NCI-H128 (cell line): Measurements from ENCODE around the gene SDC4.

Experiments used
- DNase-seq: peaks from one replicate; lab custom pipeline; 2025; ENCODE audit not compliant: unreplicated experiment; lab: John Stamatoyannopoulos, UW

The SDC4 gene

DNA sequence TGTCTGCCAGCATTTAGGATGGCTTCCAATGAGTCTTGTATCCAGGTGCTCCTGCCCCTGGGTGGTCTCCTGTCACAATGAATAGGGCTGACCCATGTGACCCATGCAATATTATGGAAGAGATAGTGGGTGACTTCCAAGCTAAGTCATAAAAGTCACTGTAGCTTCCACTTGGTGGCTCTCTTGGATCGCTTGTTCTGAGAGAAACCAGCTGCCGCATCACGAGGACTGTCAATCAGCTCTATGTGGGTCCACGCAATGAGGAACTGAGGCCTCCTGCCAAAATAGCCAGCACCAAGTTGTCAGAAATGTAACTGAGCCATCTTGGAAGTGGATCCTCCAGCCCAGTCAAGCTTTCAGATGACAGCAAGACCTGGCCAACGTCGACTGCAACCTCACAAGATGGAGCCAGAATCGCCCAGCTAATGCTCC, 25.3 kb downstream of the SDC4 start:
- DNase-seq: no peak

DNA sequence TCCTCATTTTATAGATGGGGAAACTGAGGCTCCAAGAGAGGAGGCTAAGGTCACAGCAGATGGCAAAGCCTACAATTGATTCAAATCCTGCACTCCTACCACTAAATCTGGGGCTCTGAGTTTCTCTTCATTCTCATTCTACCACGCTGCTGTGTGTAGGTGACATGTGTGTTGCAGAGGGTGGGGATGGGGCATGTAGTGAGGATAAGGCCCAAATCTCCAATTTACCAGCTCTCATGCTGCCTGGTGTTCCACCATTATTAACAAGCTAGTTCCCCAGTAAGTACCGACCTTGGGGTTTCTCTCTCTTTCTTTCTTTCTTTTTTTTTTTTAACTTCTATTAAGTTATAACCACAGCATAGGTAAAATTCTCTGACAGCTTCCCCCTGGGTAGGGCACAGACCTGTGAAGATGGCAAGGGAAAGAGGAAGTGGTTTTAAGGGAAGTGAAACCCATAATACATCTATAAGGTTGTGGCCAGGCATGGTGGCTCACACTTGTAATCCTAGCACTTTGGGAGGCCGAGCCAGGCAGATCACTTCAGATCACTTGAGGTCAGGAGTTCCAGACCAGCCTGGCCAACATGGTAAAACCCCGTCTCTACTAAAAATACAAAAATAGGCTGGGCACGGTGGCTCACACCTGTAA, 27.2 kb downstream of the SDC4 start:
- DNase-seq: no peak

DNA sequence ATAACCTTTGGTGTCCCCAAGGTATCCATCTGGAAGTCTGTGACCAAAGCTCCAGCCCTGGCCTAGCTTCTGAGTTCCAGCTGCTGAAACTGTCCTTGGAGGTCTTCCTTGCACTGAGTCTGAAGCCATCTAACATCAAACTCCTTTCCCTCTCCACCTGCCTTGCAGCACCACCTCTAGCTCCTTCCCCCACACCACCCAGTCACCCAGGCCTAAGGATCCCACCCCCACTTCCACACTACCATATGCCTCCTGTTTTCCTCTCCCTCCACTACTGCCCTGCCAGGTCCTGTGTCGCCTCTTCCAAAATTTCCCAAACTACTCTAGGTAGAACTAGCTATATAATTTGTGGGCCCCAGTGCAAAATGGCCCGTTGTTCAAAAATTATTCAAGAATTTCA, 29.3 kb downstream of the SDC4 start:
- DNase-seq: no peak

DNA sequence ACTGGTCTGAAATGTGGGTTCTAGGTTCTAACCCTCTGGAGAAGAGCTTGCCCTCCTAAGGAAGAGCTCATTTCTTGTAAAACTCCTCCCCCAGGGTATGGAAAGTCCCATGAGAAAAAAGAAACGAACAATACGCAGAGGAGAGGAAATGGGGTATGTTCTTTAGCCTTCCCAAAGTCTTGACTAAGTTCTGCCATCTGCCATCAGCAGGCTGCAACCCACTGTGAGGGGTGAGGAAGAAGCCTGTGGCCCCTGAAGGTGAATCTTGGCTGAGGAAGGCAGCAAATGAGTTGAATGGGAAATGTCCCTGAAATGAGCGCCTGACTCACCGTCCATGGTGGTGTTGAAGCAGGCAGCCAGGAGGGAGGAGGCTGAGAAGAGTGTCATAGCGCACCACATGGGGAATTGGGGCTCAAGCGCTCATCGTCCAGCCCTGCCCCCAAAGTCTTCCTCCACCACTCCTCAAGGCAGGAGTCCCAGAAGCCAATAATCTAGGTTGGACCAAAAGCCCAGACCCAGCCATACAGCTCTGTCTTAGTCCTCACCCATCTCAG, 29.8 kb downstream of the SDC4 start:
- DNase-seq: no peak

DNA sequence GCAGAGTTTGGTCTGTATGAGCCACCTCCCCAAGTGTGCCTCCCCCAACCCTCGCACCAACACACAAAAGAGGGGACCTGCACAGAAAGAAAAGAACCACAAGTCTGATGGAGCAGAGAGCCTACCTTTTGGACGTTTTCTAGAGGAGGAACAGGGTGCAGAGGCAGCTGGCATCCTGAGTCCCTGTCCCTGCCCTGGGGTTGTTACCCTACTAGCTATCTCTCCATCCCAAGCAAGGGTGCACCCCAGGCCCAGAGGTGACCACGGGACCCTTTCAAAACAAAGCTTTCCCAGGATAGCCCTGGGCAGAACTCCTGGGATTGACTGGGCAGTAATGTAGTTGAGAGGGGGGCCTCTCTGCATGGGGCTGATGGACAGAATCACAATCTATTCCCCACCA, 30.4 kb downstream of the SDC4 start:
- DNase-seq: no peak

DNA sequence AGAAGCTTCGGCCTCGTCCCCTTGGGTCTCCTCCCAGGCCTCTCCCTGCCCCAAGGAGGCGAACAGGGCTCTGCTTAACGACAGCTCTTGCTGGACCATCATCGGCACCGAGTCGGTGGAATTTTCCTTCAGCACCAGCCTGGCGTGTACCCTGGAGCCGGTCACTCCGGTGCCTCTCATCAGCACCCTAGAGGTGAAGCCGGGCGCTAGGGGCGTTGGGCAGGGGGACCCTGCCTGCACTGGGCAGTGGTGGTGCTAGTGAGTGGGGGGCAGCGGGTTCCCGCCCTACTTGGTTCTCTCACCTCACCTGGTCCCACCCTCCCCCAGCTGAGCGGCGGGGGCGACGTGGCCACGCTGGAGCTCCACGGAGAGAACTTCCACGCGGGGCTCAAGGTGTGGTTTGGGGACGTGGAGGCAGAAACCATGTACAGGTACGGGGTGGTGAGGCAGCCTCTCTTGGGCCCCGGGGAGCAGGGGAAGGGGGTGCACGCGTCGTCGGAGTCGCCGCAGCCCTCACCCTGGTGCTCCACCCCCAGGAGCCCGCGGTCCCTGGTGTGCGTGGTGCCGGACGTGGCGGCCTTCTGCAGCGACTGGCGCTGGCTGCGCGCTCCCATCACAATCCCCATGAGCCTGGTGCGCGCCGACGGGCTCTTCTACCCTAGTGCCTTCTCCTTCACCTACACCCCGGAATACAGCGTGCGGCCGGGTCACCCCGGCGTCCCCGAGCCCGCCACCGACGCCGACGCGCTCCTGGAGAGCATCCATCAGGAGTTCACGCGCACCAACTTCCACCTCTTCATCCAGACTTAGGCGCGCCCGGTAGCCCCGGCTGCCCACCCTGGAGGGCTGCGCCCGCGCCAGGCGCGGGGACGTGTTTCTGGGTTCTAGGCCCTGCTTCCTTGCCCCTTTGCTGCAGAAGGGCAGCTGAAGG, 31.8 kb downstream of the SDC4 start:
- no peak for DNase-seq

DNA sequence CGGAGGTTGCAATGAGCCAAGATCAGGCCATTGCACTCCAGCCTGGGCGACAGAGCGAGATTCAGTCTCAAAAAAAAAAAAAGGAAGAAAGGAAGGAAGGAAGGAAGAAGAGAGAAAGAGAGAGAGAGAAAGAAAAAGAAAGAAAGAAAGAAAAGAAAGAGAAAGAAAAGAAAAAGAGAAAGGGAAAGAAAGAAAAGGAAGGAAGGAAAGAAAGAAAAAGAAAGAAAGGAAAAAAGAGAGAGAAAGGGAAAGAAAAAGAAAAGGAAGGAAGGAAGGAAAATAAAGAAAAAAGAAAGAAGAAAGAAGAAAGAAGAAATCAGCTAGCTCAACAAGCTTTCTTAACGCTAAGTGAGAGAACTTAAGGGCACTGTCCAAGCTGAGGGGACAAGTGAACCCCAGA, 32.6 kb downstream of the SDC4 start:
- no peak for DNase-seq

DNA sequence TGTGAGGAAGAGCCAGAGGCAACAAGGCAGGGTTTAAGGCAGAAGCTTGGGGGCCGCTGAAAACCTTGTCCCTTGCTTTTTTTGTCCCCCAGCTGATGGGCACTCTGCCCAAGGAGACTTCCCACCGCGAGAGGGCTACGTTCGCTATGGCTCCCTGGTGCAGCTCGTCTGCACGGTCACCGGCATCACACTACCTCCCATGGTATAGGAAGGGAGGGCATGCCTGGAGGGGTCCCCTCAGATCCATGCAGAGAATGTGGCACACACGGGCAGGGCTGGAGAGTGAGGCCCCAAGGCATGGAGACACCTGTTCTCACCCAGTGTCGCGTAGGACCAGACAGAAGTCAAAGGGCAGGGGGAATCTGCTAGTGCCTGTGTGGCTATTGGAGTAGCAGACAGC, 34.3 kb downstream of the SDC4 start:
- no peak for DNase-seq

DNA sequence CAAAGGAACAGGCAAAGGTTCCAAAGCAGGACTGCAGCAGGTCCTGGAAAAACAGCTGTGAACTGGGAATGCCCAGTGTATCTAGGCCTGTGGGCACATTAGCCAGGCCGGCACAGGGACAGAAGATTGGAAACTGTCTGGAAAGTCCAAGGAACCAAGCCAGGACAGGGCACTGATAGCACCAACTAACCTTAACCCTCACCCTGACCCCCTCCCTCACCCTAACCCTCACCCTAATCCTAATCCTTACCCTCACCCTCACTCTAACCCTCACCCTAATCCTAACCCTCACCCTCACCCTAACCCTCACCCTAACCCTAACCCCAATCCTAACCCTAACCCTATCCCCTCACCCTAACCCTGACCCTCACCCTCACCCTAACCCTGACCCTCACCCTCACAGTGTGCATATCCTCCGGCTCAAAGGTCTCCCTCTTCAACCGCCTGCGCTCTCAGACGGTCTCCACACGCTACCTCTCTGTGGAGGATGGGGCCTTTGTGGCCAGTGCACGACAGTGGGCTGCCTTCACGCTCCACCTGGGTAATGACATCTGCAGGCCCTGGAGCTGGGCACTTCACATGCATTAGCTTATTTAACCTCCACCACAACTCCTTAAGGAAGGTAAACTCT, 35.0 kb downstream of the SDC4 start:
- no peak for DNase-seq

DNA sequence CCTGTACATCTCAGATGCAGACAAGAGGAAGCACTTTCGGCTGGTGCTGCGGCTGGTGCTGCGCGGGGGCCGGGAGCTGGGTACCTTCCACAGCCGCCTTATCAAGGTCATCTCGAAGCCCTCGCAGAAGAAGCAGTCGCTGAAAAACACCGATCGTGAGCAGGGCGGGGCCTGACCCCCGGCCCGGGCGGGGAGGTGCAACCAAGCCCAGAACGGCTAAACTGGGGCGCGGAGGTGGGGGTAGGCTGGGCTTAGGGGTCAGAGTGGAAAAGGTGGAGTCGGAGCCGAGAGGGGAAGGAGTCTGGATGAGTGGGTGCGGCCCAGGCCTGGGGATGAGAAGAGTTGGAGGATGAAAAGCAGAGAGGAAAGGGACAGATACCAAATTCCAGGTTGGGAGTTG, 36.0 kb downstream of the SDC4 start:
- no peak for DNase-seq

DNA sequence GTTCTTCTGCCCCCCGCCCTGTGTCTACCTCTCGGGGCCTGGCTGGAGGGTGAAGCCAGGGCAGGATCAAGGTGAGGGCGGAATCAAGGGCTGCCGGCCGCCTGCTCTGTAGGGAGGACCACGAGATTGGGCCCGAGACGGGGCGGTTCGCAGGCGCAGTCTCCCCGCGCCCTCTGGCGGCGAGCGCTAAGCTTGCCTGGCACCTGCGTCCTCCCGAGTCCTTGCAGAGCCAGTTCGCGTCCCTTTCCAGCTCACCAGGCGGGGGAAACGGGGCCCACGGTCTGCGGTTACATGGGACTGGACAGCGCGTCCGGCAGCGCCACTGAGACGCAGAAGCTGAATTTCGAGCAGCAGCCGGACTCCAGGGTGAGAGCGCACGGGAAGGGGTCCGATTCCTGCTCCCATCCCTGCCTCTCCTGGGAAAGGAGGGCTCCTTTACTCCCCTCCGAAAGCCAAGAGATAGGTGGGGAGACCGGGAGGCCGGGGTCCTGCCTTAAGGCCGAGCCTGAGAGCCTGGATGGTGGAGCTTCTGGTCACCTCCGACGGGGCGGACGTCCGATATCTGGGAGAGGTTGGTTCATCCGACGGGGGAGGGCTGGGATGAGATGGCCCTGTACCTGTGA, 36.5 kb downstream of the SDC4 start:
- no peak for DNase-seq

DNA sequence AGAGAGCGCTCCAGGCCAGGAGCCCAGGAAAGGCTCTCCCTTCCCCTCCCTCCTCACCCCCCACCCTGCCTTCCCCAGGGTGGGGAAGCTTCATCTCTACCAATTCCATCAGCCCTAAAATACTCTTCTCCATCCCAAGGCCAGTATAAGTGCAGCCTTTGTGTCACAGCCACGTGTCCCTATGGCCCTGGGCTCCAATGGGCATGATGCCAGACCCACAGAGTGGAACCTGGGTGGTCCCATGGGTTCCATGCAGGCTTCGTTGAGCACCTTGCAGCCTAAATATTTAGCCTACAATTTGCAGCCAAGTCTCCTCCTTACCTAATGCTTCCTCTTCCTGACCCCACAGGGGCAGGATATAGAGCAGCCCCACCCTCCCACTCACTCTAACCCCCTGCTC, 39.1 kb downstream of the SDC4 start:
- no peak for DNase-seq

DNA sequence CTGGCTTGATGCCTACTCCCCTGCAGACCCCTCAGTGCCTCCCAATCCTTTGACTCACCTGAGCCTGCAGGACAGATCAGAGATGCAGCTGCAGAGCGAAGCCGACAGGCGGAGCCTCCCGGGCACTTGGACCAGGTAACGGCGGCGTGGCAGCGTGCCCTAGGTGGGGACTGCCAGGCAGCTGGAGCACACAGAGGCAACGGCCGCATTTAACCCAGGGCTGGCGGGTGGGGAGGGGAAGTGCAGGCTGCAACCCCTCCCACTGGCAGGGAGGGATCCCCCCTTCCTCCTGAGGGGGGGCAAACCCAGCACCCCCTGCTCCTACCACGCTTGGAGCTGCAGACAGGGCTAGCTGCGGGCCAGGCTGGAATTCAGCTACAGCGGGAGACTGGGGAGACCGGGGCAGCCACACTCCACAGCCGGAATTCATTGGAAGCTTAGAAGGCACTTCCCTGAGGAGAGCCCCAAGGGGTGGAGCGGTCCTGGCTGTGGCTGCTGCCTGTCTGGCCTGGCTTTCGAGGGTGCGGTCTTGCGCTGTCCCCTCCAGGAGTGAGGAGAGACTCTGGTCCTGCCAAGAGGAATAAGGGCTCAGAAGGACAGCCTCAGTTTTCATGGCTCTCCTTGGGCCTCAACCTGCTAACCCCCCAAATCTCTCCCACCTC, 40.0 kb downstream of the SDC4 start, which contains the start of gene MATN4:
MATN4 (minus strand) TSS at position 183 of the 662 bp plus-strand sequence. CDS start 2,717 bp downstream, outside the sequence.
- DNase-seq: no peak

DNA sequence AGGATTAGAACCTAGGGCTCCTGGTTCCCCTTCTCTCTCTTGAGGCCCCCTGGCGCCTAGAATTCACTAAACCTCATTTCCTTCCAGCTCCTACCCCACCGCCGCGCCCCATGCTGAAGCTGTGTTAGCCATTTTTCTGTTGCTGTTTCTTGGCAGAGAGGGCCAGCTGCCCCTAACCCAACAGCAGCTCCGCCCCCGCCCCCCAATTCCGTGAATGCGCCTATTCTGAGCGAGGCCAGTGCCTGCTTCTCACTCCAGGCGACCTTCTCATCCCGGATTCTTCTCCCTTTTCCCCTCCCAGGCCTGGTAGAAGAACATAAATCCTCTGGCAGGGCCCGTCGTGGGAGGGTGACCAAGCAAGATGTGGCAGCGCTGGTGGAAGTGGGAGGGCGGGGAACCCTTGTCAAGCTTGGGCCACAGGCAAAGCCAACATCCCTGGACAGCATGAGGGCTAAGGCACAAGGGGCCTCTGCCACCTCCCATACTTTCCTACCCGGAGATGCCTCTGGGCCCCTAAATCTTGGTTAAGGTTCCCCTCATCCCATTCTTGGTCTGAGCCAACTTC, 41.1 kb downstream of the SDC4 start:
- no peak for DNase-seq

DNA sequence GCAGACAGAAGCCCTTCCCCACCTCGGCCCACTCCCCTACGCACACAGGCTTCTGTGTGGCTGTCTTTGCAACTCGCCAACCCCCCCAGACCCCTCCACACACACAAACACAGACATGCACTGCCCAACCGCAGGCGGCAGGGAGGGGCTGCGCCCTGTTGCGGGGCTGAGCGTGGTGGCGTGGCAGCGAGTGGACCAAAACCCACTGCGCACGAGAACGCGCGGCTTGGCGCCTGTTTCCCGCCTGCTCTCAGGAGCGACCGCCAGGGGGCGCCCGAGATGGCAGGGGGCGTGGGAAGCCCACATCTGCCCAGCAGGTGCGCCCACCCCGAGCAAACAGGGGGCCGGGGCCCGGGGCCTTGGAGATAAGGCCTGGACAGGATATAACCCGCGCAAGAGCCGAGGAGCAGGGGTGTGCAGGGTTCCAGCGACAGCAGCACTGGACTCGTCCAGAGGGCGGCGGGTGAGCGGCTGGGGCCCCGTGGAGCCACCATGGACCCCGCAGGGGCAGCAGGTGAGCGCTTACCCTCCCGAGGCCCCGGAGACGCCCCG, 41.7 kb downstream of the SDC4 start, which contains the start of gene RBPJL:
RBPJL (plus strand) TSS at position 410 of the 552 bp plus-strand sequence; CDS start at position 493, 83 bp downstream.
- no peak for DNase-seq

DNA sequence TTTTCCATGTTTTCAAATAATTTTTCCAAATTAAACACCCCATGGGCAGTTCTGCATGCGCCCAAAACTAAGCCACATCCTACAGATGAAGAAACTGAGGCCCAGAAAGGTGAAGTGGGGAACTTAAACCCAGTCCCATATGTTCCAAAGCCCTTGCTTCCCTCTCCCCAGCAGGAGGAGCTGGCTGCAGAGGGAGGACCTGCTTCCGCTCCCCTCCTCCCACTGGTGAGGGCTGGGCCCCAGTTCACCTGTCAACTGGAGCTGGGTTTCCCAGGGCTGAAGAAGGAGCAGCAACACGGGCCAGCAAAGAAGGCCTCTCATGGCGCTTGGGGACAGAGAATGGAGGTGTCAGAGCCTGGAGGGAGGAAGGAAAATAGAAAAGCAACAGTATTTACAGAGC, 43.0 kb downstream of the SDC4 start:
- DNase-seq: no peak

DNA sequence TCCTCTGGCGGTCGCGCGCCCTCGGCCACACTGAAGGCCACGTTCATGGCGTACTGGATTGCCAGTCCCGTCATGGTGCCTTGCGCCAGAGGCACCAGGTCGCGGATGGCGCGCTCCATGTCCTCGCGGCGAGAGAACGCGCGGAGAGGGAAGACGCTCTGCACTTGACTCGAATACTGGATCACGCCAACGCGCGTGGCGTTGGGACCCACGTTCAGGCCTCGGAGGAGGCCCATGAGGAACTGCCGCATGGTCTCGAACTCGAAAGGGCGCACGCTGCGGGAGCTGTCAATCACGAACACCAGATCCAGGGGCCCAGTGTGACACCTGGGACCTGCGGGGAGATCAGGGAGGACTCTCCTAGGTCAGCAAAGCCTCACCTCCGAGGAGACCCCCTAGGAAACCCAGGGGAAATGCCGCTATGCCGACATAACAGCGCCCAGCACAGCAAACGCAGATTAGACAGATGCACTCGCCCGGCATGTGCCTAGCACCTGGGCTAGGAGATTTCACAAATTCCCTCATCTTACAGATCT, 43.7 kb downstream of the SDC4 start:
- no peak for DNase-seq

DNA sequence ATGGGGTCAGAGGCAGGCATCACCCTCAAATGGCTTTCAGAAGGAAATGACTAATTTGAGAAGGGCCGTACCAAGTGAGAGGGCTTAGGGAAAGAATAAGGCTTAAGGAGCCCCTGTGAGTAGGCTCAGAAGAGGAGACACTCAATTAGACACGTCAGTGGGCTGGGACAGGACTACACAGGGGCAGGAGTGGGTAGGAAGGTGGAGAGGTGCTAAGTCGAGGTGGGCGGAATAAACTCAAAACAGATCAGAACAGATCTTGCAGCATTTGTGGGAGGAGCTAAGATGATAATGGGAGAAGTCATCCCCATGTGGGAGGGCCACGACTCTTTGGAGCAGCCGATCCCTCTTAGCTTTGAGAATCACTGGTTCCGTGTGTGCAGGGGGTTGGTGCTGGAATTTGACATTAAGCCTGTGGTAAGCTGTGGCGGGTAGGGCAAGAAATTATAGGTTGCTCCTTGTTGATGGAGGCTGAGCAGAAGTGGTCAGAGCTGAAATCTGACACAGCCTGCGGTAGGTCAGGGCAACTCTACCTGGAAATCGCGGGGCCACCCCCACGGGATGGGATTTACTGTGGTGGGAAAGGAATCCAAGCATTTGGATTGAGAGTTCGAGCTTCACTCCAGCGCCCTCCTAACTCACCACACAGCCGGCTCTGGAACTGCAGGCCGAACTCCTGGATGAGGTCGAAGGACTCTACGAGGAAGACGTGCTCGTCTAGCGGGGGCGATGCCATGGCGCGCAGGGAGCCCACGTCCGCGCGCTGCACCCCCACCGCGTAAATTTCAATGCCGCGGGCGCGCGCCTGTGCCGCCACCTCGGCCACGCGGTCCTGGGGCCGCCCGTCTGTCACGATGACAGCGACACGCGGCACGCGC, 44.4 kb downstream of the SDC4 start:
- DNase-seq: no peak
